WERI-Rb-1 (cell line): ENCODE measurements around the gene NUP107.

Experiments used
- DNase-seq: peaks from one replicate; pipeline ENCODE4 v3.0.0-alpha.2; 2020
- H3K27ac ChIP-seq: fragments of 250-450 bp; sonication (Bioruptor Pico); 2 replicates; pipeline ENCODE4 v1.5.1; 2020; ENCODE audit warnings: mild to moderate bottlenecking, moderate library complexity
- H3K27me3 ChIP-seq: fragments of 250-450 bp; sonication (Bioruptor Pico); 2 replicates; pipeline ENCODE4 v1.5.1; 2021; ENCODE audit warnings: mild to moderate bottlenecking, low read depth, moderate library complexity; ENCODE audit not compliant: insufficient read depth, severe bottlenecking
- H3K36me3 ChIP-seq: fragments of 250-450 bp; sonication (Bioruptor Pico); 2 replicates; pipeline ENCODE4 v1.5.1; 2020; ENCODE audit warnings: mild to moderate bottlenecking, moderate library complexity
- H3K4me3 ChIP-seq: 2 replicates; pipeline ENCODE4 v1.5.1; 2011; ENCODE audit warnings: low read depth, mild to moderate bottlenecking, control low read depth, low read length
- H3K9me3 ChIP-seq: fragments of 250-450 bp; sonication (Bioruptor Pico); 2 replicates; pipeline ENCODE4 v1.5.1; 2021; ENCODE audit warnings: mild to moderate bottlenecking, moderate library complexity; ENCODE audit not compliant: severe bottlenecking
- TF ChIP-seq, protein P1 (sequence below): IDR thresholded peaks from 2 replicates; pipeline ENCODE4 v1.5.1; 2011; ENCODE audit warnings: low read depth, mild to moderate bottlenecking, control low read depth, inconsistent platforms, low read length

NUP107 gene

DNA sequence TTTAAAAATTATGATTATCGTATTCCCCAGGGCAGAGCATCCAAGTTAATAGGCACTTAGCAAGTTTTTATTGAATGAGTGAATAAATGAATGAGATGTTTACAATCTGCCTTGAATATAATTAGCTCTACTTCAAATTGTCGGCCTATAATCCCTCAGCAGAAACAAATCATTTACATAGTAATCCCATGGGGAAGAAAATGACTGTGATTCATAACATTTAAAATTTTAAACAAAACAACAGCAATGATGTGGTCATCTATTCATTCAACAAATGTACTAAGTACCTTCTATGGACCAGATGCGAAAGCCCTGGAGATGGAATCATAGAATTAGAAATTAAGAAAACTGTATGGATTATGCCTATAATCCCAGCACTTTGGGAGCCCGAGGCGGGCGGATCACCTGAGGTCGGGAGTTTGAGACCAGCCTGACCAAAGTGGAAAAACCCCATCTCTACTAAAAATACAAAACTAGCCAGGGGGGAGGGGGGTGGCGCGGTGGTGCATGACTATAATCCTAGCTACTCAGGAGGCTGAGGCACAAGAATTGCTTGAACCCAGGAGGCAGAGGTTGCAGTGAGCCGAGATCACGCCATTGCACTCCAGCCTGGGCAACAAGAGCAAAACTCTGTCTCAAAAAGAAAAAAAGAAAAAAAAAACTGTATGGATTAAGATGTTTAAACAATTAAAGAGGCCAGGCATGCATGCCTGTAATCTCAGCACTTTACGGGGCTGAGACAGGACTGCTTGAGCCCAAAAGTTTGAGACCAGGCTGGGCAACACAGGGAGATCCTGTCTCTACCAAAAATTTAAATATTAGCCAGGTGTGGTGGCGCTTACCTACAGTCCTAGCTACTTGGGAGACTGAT, 103.5 kb downstream of the NUP107 start:
- Histone ChIP-seq H3K4me3 (no peak overlapping the region), H3K9me3 (no peaks in the 10 kb centered on the region), H3K36me3 (no peaks in the 10 kb centered on the region), H3K27me3 (no peaks in the 10 kb centered on the region), H3K27ac (no peak overlapping the region)
- TF ChIP-seq, protein P1, sequence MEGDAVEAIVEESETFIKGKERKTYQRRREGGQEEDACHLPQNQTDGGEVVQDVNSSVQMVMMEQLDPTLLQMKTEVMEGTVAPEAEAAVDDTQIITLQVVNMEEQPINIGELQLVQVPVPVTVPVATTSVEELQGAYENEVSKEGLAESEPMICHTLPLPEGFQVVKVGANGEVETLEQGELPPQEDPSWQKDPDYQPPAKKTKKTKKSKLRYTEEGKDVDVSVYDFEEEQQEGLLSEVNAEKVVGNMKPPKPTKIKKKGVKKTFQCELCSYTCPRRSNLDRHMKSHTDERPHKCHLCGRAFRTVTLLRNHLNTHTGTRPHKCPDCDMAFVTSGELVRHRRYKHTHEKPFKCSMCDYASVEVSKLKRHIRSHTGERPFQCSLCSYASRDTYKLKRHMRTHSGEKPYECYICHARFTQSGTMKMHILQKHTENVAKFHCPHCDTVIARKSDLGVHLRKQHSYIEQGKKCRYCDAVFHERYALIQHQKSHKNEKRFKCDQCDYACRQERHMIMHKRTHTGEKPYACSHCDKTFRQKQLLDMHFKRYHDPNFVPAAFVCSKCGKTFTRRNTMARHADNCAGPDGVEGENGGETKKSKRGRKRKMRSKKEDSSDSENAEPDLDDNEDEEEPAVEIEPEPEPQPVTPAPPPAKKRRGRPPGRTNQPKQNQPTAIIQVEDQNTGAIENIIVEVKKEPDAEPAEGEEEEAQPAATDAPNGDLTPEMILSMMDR: no peak
- DNase-seq: no peak

DNA sequence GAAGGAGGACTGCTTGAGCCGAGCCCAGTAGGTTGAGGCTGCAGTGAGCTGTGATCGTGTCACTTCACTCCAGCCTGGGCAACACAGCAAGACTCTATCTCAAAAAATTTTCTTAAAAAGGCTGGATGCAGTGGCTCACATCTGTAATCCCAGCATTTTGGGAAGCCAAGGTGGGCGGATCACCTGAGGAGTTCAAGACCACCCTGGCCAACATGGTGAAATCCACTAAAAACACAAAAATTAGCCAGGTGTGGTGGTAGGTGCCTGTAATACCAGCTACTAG, 104.1 kb downstream of the NUP107 start:
- TF ChIP-seq, protein P1: no peak
- Histone ChIP-seq H3K27ac (no peak overlapping the region), H3K27me3 (no peaks in the 10 kb centered on the region)

DNA sequence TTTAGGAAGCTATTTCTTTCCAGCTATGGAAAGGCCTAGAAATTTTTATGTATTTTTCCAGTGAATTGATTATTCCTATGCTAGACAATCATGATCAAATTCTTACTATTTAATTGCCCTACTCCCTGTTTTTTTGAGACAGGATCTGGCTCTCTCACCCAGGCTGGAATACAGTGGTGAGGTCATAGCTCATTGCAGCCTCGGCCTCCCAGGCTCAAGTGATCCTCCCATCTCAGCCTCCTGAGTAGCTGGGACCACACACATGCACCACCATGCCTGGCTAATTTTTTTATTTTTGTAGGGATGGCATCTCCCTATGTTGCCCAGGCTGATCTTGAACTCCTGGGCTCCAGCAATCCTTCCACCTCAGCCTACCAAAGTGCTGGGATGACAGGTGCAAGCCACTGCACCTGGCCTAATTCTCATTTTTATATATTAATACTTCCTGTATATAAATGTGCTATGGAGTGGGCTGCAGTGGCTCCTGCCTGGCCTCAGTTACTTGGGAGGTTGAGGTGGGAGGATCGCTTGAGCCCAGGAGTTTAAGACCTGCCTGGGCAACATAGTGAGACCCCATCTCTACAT, 105.2 kb downstream of the NUP107 start:
- TF ChIP-seq, protein P1: no peak
- DNase-seq: no peak
- Histone ChIP-seq H3K27me3 (no peaks in the 10 kb centered on the region), H3K4me3 (no peak overlapping the region), H3K9me3 (no peaks in the 10 kb centered on the region), H3K36me3 (no peaks in the 10 kb centered on the region), H3K27ac (no peak overlapping the region)

More for the DNA sequence above, 104.1 kb downstream of the NUP107 start:
- no peaks in the 10 kb centered on the region for H3K36me3 ChIP-seq
- H3K4me3 ChIP-seq: no peak overlapping the region
- no peaks in the 10 kb centered on the region for H3K9me3 ChIP-seq
- DNase-seq: no peak

DNA sequence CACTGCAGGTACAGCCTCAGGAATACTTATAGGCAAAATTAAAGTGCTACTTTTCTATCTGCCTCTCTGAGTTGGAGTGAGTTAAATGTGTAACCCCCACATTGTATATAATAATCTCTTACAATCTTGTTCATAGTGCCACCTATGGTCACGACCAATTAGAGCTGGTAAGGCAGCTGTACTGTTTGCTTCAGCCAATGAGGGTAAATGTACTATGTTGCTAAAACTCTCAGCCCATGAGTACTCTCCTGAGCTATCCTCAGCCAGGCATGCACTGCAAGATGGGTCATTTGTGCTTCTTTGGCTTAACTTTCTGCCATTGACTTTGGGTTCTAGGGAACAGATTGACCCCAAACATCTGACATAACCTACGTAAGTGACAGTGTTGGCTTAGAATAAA, 106.2 kb downstream of the NUP107 start:
- peak; percentile 28 for DNase-seq
- TF ChIP-seq, protein P1: no peak
- H3K27me3 ChIP-seq: no peaks in the 10 kb centered on the region

DNA sequence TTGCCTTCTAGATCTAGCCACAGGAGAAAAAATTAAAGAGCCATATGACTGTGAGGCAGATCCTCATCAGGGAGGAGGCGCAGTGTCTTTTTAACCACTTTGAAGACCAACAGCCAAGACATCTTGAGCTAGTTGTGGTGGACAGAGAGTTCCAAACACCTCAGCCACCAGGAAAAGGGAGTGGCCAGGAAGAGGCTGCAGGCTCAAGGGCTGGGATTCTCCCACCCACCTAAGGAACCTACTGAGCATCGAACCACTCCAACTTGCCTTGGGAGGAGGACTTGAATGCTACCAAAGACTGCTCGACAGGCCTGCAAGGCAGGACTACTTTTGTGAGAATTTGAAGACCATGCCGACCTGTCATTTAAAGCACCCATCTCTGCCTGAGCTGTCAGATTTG, 106.7 kb downstream of the NUP107 start:
- Histone ChIP-seq H3K36me3 (no peaks in the 10 kb centered on the region), H3K27me3 (no peaks in the 10 kb centered on the region), H3K9me3 (no peaks in the 10 kb centered on the region), H3K27ac (no peak overlapping the region), H3K4me3 (no peak overlapping the region)
- TF ChIP-seq, protein P1: no peak
- DNase-seq: no peak

More for the DNA sequence above, 106.2 kb downstream of the NUP107 start:
- Histone ChIP-seq H3K36me3 (no peaks in the 10 kb centered on the region), H3K27ac (no peak overlapping the region), H3K4me3 (no peak overlapping the region), H3K9me3 (no peaks in the 10 kb centered on the region)
